GM19035 (cell line): ENCODE measurements around the gene CYP24A1.

Experiments
- ATAC-seq: cut with Tn5 transposase; IDR thresholded peaks from one replicate; pipeline ENCODE4 v1.9.1; 2021; ENCODE audit not compliant: unreplicated experiment

Gene CYP24A1

GRCh38 chr20:54177378-54177777, 3.6 kb upstream of the CYP24A1 start:
- no peak for ATAC-seq

GRCh38 chr20:54176610-54177009, 2.8 kb upstream of the CYP24A1 start:
- no peak for ATAC-seq

GRCh38 chr20:54174457-54175175, 830 bp upstream of the CYP24A1 start:
- no peak for ATAC-seq

- no peak for ATAC-seq
These were observed 732 bp downstream of the CYP24A1 start for GRCh38 chr20:54172856-54173652.

- ATAC-seq = no peak
These were observed 1.3 kb downstream of the CYP24A1 start for GRCh38 chr20:54172532-54172855.

GRCh38 chr20:54170963-54171362, 2.8 kb downstream of the CYP24A1 start:
- ATAC-seq = no peak

GRCh38 chr20:54170026-54170471, 3.7 kb downstream of the CYP24A1 start:
- ATAC-seq = no peak

- ATAC-seq = no peak
These were observed 4.6 kb downstream of the CYP24A1 start for GRCh38 chr20:54168961-54169862.

GRCh38 chr20:54167909-54168872, 5.6 kb downstream of the CYP24A1 start:
- ATAC-seq = no peak

GRCh38 chr20:54166987-54167662, 6.7 kb downstream of the CYP24A1 start:
- ATAC-seq = no peak

GRCh38 chr20:54165803-54166202, 8.0 kb downstream of the CYP24A1 start:
- ATAC-seq = no peak

- no peak for ATAC-seq
These were observed 8.8 kb downstream of the CYP24A1 start for GRCh38 chr20:54165014-54165413.

- ATAC-seq = no peak
These were observed 10.4 kb downstream of the CYP24A1 start for GRCh38 chr20:54163402-54163801.

GRCh38 chr20:54162378-54163009, 11.3 kb downstream of the CYP24A1 start:
- no peak for ATAC-seq

GRCh38 chr20:54161821-54162149, 12.0 kb downstream of the CYP24A1 start:
- ATAC-seq = no peak

GRCh38 chr20:54161008-54161820, 12.6 kb downstream of the CYP24A1 start:
- no peak for ATAC-seq

- no peak for ATAC-seq
These were observed 13.4 kb downstream of the CYP24A1 start for GRCh38 chr20:54160065-54161007.
